K562 (cell line): Measurements from ENCODE around the gene TAS1R3. TPM values are rescaled to one million over a fixed set of nuclear protein-coding genes. Genes with fewer than 3 reads are reported as not detected.
A peak's percentile ranks its signal among the peaks of the same experiment; 100 is the strongest.

Experiments
- FOXM1 ChIP-seq, 2 experiments: fragments of 450-650 bp in 1 of 2; sonication (generic) in 1 of 2; formaldehyde crosslinking in 1 of 2; IDR thresholded peaks; 2 replicates each; pipeline versions ENCODE4 v1.6.1 to v1.9.0; 2017 to 2022; ENCODE audit warnings: low read depth in 2 of 2, mild to moderate bottlenecking in 2 of 2, missing genetic modification reagents in 1 of 2, moderate library complexity in 1 of 2
- HSF4 ChIP-seq: fragments of 250-450 bp; sonication (Bioruptor Pico); IDR thresholded peaks from 2 replicates; pipeline ENCODE4 v2.1.2; 2022; ENCODE audit warnings: mild to moderate bottlenecking, moderate library complexity, borderline replicate concordance
- KDM4B ChIP-seq, 2 experiments: fragments of 450-650 bp in 1 of 2; sonication (generic) in 1 of 2; IDR thresholded peaks; 2 replicates each; pipeline ENCODE4 v1.6.1; 2016 to 2017; ENCODE audit warnings: borderline replicate concordance in 2 of 2, antibody characterized with exemption in 1 of 2, low read depth in 1 of 2, mild to moderate bottlenecking in 1 of 2
- MYNN ChIP-seq, 2 experiments: sonication (generic); formaldehyde crosslinking in 1 of 2; IDR thresholded peaks; 2 replicates each; pipeline versions ENCODE4 v1.5.0 to v1.6.1; 2016 to 2020; ENCODE audit warnings: antibody characterized with exemption in 1 of 2, missing genetic modification reagents in 1 of 2
- PCBP2 ChIP-seq: fragments of 200-400 bp; formaldehyde crosslinking; IDR thresholded peaks from 2 replicates; pipeline ENCODE4 v1.6.1; 2018; ENCODE audit warnings: low read length, low read depth, mild to moderate bottlenecking, moderate library complexity; ENCODE audit not compliant: poor library complexity, severe bottlenecking
- POLR2H ChIP-seq: IDR thresholded peaks from 2 replicates; pipeline ENCODE4 v1.6.1; 2016; ENCODE audit warnings: missing genetic modification characterization, low read depth, mild to moderate bottlenecking, control low read depth, missing compliant biosample characterization, moderate library complexity
- POLR3G ChIP-seq: IDR thresholded peaks from 2 replicates; pipeline ENCODE4 v1.6.1; 2011; ENCODE audit not compliant: insufficient read length, insufficient replicate concordance; ENCODE audit errors: extremely low read depth
- RBM34 ChIP-seq: fragments of 200-400 bp; formaldehyde crosslinking; IDR thresholded peaks from 2 replicates; pipeline ENCODE4 v1.6.1; 2018; ENCODE audit warnings: low read length, borderline replicate concordance; ENCODE audit not compliant: insufficient read depth
- RFX5 ChIP-seq: IDR thresholded peaks from 2 replicates; pipeline ENCODE4 v1.6.1; 2011; ENCODE audit warnings: low read depth, mild to moderate bottlenecking, improper control_type of control experiment, low read length
- SIN3A ChIP-seq, 2 experiments: fragments of 150-350 bp in 1 of 2; IDR thresholded peaks; 2 replicates each; pipeline ENCODE4 v1.6.1; 2011 to 2016; ENCODE audit warnings: borderline replicate concordance in 2 of 2, low read depth in 2 of 2, low read length in 2 of 2, mild to moderate bottlenecking in 2 of 2, moderate library complexity in 2 of 2; ENCODE audit not compliant: control insufficient read depth in 1 of 2
- SLC30A9 ChIP-seq: fragments of 250-450 bp; sonication (Bioruptor Pico); IDR thresholded peaks from 2 replicates; pipeline ENCODE4 v1.8.0; 2022; ENCODE audit warnings: mild to moderate bottlenecking, moderate library complexity
- THRAP3 ChIP-seq: fragments of 450-650 bp; IDR thresholded peaks from 2 replicates; pipeline ENCODE4 v1.6.1; 2016; ENCODE audit warnings: mild to moderate bottlenecking, inconsistent platforms, borderline replicate concordance
- YBX1 ChIP-seq: fragments of 450-650 bp; IDR thresholded peaks from 2 replicates; pipeline ENCODE4 v1.7.1; 2016; ENCODE audit warnings: mild to moderate bottlenecking
- ZNF3 ChIP-seq: fragments of 250-450 bp; sonication (Bioruptor Pico); IDR thresholded peaks from 2 replicates; pipeline ENCODE4 v1.5.0; 2021; ENCODE audit warnings: mild to moderate bottlenecking, moderate library complexity
- polyA plus RNA-seq, 8 experiments: library from polyadenylated mRNA; depleted of rRNA in 4 of 8; stranded (reverse) in 5 of 8; unstranded in 3 of 8; fragments of >200 nt; fragmentation: Nextera tagmentation in 2 of 8; fragmentation: Illumina TruSeq in 1 of 8; extraction: Ambion mirVana in 2 of 8; extraction: Trizol in 1 of 8; gene quantifications; 2 replicates each; pipeline versions ENCODE4 v1.2.1 to v1.2.3, GENCODE V29; 2011 to 2014; ENCODE audit warnings: inconsistent platforms in 1 of 8, missing spikeins in 1 of 8
- total RNA-seq, 7 experiments: library from RNA; depleted of rRNA in 6 of 7; stranded (reverse); fragments of >200 nt in 6 of 7; fragmentation: Illumina TruSeq in 2 of 7; extraction: Trizol in 2 of 7; gene quantifications; 2 replicates each; pipeline versions ENCODE4 v1.2.1 to v1.2.3, GENCODE V29; 2011 to 2021; ENCODE audit warnings: low replicate concordance in 1 of 7
- TF ChIP-seq, protein P1 (sequence below): fragments of 450-650 bp; IDR thresholded peaks from 2 replicates; pipeline ENCODE4 v1.6.1; 2018; ENCODE audit warnings: mild to moderate bottlenecking, low read depth; ENCODE audit not compliant: partially characterized antibody
- TF ChIP-seq, protein P2 (sequence below): fragments of 450-650 bp; IDR thresholded peaks from 2 replicates; pipeline ENCODE4 v1.7.0; 2016; ENCODE audit warnings: borderline replicate concordance
- TF ChIP-seq, protein P3 (sequence below): fragments of 250-450 bp; sonication (Bioruptor Pico); IDR thresholded peaks from 2 replicates; pipeline ENCODE4 v1.8.0; 2022; ENCODE audit warnings: inconsistent platforms, mild to moderate bottlenecking, moderate library complexity, borderline replicate concordance
- TF ChIP-seq, protein P4 (sequence below): sonication (generic); IDR thresholded peaks from 2 replicates; pipeline ENCODE4 v1.6.1; 2016
- TF ChIP-seq, protein P5 (sequence below): fragments of 450-650 bp; IDR thresholded peaks from 2 replicates; pipeline ENCODE4 v1.6.1; 2014; ENCODE audit warnings: low read depth, mild to moderate bottlenecking, moderate library complexity, borderline replicate concordance

TAS1R3 gene
- total and polyA plus RNA-seq, 9 of the 15 experiments (the other 6 are each of a cell fraction or from before 2014, with no cell fraction given), result 0.07 to 0.13 TPM; not detected in 7

DNA sequence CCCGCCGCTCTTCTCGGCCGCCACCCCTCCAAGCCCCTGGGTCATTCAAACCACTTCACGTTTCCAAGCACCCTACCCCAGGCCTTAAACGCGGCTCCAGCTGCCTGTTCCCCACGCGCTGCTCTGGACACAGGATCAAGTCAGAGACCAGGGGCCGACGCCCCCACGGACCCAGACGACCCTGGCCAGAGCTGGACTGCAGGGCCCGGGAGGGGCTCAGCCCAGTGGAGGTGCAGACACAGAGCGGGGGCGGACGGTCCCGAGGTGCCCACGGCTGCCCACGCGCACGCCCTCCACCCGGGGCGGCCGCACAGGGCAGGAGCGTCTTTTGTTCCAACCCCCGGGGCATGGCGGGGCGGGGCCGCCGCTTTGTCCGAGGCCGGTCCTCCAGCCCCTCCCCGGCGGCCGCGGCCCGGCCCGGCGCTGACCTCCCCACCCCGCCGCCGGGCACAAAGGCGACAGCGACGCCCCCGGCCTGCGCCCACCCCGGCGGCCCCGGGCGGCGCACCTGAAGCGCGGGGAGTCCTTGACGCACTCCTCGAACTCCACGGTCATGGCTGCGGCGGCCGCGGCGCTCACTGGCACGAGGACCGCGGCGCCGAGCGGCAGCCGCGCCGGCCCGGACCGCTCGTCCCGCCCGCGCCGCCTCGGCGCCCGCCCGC is 23.7 kb upstream of the TAS1R3 start (continued):
- no peak for TF ChIP-seq FOXM1 (IDR thresholded peaks at IDR 0.05; ENCODE audit: low read depth)
- no peak for TF ChIP-seq FOXM1 (CRISPR knock-in tag; IDR thresholded peaks at IDR 0.05; ENCODE audit: low read depth)
- no peak for TF ChIP-seq RFX5
- TF ChIP-seq, protein P1, sequence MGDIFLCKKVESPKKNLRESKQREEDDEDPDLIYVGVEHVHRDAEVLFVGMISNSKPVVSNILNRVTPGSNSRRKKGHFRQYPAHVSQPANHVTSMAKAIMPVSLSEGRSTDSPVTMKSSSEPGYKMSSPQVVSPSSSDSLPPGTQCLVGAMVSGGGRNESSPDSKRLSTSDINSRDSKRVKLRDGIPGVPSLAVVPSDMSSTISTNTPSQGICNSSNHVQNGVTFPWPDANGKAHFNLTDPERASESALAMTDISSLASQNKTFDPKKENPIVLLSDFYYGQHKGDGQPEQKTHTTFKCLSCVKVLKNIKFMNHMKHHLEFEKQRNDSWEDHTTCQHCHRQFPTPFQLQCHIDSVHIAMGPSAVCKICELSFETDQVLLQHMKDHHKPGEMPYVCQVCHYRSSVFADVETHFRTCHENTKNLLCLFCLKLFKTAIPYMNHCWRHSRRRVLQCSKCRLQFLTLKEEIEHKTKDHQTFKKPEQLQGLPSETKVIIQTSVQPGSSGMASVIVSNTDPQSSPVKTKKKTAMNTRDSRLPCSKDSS, result no peak
- TF ChIP-seq RBM34, result no peak
- TF ChIP-seq, protein P2, sequence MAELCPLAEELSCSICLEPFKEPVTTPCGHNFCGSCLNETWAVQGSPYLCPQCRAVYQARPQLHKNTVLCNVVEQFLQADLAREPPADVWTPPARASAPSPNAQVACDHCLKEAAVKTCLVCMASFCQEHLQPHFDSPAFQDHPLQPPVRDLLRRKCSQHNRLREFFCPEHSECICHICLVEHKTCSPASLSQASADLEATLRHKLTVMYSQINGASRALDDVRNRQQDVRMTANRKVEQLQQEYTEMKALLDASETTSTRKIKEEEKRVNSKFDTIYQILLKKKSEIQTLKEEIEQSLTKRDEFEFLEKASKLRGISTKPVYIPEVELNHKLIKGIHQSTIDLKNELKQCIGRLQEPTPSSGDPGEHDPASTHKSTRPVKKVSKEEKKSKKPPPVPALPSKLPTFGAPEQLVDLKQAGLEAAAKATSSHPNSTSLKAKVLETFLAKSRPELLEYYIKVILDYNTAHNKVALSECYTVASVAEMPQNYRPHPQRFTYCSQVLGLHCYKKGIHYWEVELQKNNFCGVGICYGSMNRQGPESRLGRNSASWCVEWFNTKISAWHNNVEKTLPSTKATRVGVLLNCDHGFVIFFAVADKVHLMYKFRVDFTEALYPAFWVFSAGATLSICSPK, result no peak
- no peak for TF ChIP-seq POLR2H (tag)
- TF ChIP-seq ZNF3, result no peak
- TF ChIP-seq SLC30A9 (CRISPR knock-in tag), result no peak
- no peak for TF ChIP-seq THRAP3
- no peak for TF ChIP-seq YBX1
- no peak for TF ChIP-seq PCBP2
- no peak for TF ChIP-seq MYNN (IDR thresholded peaks at IDR 0.05)
- TF ChIP-seq MYNN (CRISPR knock-in tag; IDR thresholded peaks at IDR 0.05), result no peak
- TF ChIP-seq KDM4B (IDR thresholded peaks at IDR 0.05; ENCODE audit: borderline replicate concordance in 2 of 2, low read depth in 1 of 2), result no peak
- TF ChIP-seq, protein P3, sequence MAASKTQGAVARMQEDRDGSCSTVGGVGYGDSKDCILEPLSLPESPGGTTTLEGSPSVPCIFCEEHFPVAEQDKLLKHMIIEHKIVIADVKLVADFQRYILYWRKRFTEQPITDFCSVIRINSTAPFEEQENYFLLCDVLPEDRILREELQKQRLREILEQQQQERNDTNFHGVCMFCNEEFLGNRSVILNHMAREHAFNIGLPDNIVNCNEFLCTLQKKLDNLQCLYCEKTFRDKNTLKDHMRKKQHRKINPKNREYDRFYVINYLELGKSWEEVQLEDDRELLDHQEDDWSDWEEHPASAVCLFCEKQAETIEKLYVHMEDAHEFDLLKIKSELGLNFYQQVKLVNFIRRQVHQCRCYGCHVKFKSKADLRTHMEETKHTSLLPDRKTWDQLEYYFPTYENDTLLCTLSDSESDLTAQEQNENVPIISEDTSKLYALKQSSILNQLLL (CRISPR knock-in tag), result no peak
- TF ChIP-seq, protein P4, sequence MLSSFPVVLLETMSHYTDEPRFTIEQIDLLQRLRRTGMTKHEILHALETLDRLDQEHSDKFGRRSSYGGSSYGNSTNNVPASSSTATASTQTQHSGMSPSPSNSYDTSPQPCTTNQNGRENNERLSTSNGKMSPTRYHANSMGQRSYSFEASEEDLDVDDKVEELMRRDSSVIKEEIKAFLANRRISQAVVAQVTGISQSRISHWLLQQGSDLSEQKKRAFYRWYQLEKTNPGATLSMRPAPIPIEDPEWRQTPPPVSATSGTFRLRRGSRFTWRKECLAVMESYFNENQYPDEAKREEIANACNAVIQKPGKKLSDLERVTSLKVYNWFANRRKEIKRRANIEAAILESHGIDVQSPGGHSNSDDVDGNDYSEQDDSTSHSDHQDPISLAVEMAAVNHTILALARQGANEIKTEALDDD, result no peak
- peak in 1 of 2 experiments; percentile 30; a peak in 2 of 4 replicates for TF ChIP-seq SIN3A (IDR thresholded peaks at IDR 0.05; ENCODE audit: borderline replicate concordance in 2 of 2, control insufficient read depth in 1 of 2, low read depth in 2 of 2, low read length in 2 of 2)
- TF ChIP-seq HSF4 (CRISPR knock-in tag), result no peak
- TF ChIP-seq POLR3G, result no peak
- TF ChIP-seq, protein P5, sequence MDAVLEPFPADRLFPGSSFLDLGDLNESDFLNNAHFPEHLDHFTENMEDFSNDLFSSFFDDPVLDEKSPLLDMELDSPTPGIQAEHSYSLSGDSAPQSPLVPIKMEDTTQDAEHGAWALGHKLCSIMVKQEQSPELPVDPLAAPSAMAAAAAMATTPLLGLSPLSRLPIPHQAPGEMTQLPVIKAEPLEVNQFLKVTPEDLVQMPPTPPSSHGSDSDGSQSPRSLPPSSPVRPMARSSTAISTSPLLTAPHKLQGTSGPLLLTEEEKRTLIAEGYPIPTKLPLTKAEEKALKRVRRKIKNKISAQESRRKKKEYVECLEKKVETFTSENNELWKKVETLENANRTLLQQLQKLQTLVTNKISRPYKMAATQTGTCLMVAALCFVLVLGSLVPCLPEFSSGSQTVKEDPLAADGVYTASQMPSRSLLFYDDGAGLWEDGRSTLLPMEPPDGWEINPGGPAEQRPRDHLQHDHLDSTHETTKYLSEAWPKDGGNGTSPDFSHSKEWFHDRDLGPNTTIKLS, result no peak
